Mononuclear cell (primary cell): Measurements from ENCODE around the gene BCAS3. TPM values are rescaled to one million over a fixed set of nuclear protein-coding genes. Genes with fewer than 3 reads are reported as not detected.

Experiments used
- H3K27me3 ChIP-seq: 2 replicates; pipeline ENCODE4 v1.6.0; 2011; ENCODE audit warnings: low read length, control low read depth; ENCODE audit not compliant: insufficient read depth
- H3K4me1 ChIP-seq: 2 replicates; pipeline ENCODE4 v1.5.1; 2011; ENCODE audit warnings: mild to moderate bottlenecking, low read length, control low read depth; ENCODE audit not compliant: insufficient read depth
- H3K4me3 ChIP-seq: 2 replicates; pipeline ENCODE4 v1.5.1; 2011; ENCODE audit warnings: mild to moderate bottlenecking, low read length, moderate library complexity
- H3K9me3 ChIP-seq: 2 replicates; pipeline ENCODE4 v1.5.1; 2011; ENCODE audit warnings: low read depth, mild to moderate bottlenecking, control low read depth, low read length
- total RNA-seq: library from RNA; depleted of rRNA; stranded (reverse); fragments of >200 nt; gene quantifications from one replicate; pipeline ENCODE4 v1.2.3, GENCODE V29; 2012

Gene BCAS3
- total RNA-seq, 1 donor = 23.9 TPM

DNA sequence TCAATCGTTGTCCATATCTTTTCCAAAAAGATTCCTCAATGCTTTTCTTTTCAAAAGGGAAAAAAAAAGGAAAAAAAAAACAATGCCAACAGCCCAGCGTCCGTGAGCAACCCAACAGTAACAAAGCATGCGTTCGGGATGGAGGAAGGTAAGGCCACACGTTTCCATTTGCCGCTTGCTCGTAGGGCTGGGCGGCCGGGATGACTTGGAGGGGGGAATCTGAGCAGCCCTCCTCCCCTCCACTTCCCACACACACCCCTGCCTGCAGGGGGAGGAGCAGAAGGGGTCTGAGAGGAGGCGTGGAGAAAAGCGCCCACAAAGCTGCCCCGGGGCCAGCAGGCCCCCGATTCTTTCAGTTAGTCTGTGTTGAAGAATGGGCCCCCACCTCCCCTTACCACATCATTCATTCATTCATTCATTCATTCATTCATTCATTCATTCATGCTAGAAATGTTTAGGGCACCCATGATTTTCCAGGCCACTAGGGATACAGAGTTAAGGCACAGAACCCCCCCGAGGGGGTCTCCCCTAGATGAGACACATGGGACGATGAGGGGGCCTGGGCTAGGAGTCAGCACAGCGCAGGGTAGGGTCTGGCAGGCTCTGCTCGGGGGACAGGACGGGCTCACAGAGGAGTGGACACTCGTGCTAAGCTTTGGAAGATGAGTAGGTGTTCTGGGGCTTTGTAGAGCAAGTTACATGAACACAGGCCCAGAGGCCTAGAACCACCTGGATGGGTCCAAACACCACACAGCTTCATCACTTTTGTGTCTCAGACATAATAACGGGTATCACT, 711.1 kb downstream of the BCAS3 start:
- Histone ChIP-seq H3K9me3 (no peaks in the 10 kb centered on the region), H3K4me1 (no peaks in the 10 kb centered on the region), H3K4me3 (no peak overlapping the region), H3K27me3 (no peaks in the 10 kb centered on the region)

DNA sequence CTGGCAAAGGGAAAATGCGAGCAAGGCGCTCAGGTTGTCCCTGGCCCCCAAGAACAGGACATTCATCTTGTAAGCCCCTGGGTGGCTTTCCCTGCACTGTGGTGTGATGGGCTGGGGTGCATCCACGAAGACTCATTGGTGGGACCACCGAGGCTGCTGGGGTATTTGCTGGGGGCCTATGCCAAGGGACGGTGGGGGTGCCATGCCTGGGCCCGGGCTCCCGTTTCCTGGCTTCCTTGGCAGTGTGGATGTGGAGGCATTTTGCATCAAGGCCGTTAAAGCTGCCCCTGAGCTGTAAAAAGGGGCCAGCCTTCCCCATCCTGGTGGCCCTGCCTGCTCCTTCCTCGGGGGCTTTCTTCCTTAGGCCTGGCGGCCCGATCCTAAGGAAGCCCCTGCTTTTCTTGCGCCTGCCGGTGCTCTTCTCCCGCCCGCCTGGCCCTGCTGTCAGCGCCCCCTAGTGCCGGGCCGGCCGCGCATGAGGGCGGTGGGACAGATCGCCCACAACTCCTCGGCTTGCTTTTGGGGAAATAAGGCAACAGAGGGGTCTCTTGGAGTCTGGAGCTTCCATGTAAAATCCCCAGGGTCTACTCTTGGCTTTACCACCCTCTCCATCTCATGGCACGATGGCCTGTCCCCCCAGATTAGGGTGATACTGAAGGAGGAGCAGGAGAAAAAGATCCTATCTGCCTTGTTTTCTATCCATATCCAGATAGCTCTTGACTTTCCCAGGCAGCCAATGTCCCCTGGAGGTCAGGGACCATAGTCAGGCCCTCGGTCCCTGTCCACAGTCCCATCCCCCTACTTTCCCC, 712.2 kb downstream of the BCAS3 start:
- Histone ChIP-seq H3K27me3 (peaks cover 1% of the 10 kb centered on the region), H3K4me3 (no peak overlapping the region), H3K4me1 (no peaks in the 10 kb centered on the region), H3K9me3 (no peaks in the 10 kb centered on the region)

DNA sequence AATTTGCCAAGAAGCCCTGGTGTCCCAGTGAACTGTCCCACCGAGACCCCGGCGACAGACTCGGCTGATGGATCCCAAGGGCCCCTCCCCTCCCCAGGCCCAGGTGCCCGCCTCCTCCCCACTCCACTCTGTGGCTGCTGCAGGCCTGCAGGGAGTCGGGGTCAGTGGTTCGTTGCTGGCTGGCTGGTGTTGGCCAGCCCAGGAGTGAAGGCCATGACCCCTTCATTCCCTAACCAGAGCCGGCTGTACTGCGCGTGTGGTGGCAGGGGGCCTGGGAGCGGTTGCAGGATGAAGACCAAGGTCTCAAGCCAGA, 712.8 kb downstream of the BCAS3 start:
- Histone ChIP-seq H3K4me3 (no peak overlapping the region), H3K4me1 (no peaks in the 10 kb centered on the region), H3K27me3 (peaks cover 7% of the 10 kb centered on the region), H3K9me3 (no peaks in the 10 kb centered on the region)

DNA sequence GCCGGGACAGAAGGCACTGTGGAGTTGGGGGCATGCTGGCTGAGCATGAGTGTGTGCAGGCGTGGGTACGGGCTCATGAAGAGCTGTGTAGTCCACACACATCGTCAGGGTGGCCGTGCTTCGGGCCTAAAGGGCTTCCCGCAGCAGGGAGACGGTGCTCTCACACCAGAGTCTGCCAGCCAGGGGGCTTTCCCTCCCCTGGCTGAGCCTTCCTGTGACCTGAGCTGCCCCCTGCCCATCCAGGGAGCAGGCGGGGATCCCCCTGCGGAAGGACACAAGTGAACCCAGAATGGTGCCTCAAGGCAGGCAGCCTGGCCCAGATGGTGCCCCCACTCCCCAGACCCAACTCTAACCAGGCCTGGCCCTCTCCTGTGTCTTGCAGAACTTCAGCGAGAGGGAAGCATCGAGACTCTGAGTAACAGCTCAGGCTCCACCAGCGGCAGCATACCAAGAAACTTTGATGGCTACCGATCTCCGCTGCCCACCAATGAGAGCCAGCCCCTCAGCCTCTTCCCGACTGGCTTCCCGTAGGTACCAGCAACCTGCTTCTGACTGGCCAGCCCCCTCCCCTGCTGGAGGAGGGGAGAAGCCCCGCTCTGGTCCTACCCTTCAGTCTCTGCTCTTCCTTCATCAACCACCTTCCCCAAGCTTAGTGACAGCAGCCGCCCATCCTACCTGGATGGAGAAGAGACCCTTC, 714.1 kb downstream of the BCAS3 start:
- no peak overlapping the region for H3K4me3 ChIP-seq
- peaks cover 14% of the 10 kb centered on the region for H3K27me3 ChIP-seq
- H3K9me3 ChIP-seq = no peaks in the 10 kb centered on the region
- H3K4me1 ChIP-seq = peaks cover 4% of the 10 kb centered on the region

DNA sequence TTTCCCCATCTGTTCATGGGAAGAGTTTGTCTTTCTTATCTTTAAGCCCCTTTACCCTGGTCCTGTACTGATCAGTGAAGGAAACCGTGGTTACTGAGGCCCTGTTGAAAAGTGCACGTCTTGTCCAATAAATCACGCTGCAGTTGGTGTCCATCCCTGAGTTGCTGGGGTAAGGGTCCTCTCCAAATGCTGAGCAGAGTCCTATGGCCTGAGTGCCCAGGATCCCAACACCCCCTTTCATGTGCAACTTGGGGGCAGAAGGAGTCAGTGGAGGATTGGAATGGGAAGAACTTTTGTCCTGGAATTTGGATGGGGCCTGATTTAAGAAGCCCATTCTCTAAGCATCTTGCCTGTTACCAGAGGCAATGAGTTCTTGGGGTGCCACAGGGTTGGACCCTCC, 715.0 kb downstream of the BCAS3 start:
- H3K4me1 ChIP-seq = peaks cover 8% of the 10 kb centered on the region
- H3K9me3 ChIP-seq = no peaks in the 10 kb centered on the region
- H3K27me3 ChIP-seq = peaks cover 19% of the 10 kb centered on the region
- H3K4me3 ChIP-seq = no peak overlapping the region

DNA sequence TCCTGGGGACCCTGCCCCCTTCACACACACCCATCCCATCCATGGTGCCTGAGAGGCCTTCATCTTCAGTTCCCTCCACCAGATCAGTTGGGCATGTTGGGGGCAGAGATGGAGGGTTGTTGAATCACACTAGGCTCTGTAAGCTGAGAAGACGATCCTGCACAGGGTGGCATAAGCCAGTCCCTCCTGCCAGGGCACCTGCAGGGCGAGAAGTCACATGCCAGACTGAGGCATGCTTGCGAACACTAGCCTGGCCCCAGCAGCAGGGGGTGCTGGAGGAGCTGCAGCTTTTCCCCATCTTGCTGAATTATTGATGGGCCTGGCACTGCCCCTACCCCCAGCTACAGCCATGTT, 715.9 kb downstream of the BCAS3 start:
- no peak overlapping the region for H3K4me3 ChIP-seq
- peaks cover 16% of the 10 kb centered on the region for H3K4me1 ChIP-seq
- no peaks in the 10 kb centered on the region for H3K9me3 ChIP-seq
- H3K27me3 ChIP-seq = peaks cover 27% of the 10 kb centered on the region

DNA sequence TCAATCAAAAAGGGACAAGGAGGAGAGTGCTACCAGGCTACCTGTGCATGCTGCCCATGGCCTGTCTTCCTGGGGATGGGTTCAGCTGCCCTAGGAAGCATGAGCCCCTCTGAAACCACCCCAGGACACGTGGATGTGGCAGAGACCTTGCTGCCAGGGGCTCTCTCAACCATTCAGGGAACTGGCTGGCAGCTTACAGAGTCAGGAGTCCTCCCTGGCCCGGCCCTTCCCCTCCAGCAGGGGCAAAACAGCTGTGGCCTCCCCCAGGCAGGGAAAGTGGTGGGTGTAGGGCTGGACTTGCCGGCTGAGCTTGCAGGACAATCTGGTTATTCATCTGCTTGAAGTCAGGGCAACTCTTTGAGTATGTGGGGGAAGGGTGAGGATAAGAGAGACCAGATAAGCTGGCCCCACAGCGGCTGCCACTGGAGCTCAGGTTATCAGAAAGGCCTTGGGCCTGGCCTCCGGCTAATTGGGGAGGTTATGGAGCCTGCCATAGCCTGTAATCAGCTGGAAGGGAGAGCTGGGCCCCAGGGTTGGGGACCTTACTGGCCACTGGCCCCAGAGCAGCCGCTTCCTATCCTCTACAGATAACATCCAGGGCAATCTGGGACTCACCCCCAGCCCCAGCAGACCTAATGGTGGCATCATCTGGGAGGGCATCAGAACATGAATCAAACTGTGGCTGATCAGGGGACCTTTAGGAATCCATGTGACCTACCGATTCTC, 716.4 kb downstream of the BCAS3 start:
- peaks cover 33% of the 10 kb centered on the region for H3K27me3 ChIP-seq
- H3K4me3 ChIP-seq = no peak overlapping the region
- H3K4me1 ChIP-seq = peaks cover 21% of the 10 kb centered on the region
- no peaks in the 10 kb centered on the region for H3K9me3 ChIP-seq

DNA sequence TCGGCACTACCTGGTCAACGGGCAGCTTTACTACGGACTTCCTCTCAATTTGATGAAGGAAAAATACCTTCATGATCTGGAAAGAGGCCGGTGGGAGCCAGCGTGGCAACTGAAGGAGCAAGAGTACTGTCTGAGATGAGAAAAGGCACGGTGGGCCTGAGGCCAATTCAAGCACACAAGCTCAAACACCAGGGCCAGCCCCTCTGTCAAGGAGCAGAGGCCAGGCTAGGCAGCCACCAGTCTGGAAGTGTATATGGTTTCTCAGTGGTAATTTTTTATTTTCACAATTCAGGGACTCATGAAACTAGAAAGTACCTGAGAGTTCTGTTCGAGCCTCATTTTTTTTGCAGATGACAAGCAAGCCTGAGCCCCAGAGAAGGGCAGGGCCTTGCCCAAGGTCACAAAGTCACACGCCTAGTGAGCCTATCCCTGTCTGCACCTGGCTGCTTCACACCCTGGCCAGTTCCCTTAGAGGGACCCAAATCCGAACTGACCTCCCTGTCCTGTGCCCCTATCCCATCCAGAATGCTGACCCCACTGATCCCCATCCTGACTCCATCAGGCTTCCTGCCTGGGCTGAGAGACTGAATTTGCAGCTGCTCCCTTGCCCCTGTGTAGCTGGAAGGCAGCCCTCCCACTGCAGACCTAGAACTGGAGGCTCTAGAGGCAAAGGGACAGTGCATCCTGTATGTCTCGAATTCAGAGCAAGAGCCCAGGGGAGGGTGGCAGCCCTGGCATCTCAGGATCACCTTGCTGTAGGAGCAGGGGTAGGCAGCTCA, 717.2 kb downstream of the BCAS3 start:
- H3K9me3 ChIP-seq = no peaks in the 10 kb centered on the region
- peaks cover 24% of the 10 kb centered on the region for H3K4me1 ChIP-seq
- no peak overlapping the region for H3K4me3 ChIP-seq
- peaks cover 35% of the 10 kb centered on the region for H3K27me3 ChIP-seq

DNA sequence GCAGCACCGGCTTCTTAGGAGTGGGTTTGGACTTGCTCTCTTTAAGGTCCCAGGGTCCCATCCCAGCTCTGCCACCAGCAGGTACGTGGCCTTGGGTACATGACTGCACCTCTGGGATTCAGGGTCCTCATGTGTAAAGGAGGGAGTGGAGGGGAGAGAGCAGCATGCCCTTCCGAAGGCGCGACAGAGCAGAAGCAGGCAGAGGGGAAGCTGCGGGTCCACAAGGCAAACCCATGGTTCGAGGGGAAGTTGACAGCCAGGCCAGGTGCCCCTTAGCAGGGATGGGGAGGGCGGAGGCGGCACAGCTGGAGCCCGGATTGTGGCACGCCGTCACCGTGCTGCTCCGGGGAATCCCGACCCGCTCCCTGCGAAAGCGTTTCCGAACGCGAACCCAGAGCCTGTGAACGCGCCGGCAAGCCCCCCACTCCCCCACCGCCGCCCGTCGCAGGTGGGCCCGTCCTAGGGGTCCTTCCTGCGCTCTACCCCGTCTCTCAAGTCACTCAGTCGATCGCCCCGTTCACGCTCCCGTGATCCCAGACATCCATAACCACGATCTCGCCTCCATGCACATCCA, 717.8 kb downstream of the BCAS3 start:
- H3K4me3 ChIP-seq = no peak overlapping the region
- H3K4me1 ChIP-seq = peaks cover 25% of the 10 kb centered on the region
- H3K9me3 ChIP-seq = no peaks in the 10 kb centered on the region
- H3K27me3 ChIP-seq = peaks cover 35% of the 10 kb centered on the region

DNA sequence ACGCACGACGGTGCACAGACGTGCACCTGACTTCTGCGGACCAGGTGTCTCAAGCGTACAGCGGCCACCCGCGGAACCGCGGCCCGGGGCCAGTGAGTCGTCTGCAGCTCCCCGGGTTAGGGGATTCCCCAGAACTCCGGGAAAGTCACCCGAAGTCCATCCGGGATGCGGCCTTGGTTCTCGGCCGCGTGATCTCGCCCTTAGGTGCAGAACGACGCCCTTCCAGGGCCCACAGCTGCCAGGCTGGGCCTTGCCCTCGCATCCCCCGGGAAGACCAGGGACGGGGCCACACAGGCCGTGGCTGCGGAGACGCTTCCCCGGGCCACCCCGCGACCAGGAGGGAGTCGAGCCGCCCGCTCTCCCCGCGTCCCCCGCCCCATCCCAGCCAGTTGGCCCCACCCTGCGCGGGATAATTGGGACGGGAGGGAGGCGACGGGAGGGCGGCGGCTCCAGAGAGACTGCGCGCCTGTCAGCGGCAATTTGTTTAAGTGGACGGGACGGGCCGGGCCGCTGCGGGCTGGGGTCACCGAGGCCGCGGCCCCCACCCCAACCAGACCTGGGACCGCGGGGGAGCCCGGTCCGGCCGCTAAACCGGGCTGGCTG, 718.4 kb downstream of the BCAS3 start:
- H3K9me3 ChIP-seq = no peaks in the 10 kb centered on the region
- H3K4me1 ChIP-seq = peaks cover 31% of the 10 kb centered on the region
- peaks cover 40% of the 10 kb centered on the region for H3K27me3 ChIP-seq
- H3K4me3 ChIP-seq = no peak overlapping the region

DNA sequence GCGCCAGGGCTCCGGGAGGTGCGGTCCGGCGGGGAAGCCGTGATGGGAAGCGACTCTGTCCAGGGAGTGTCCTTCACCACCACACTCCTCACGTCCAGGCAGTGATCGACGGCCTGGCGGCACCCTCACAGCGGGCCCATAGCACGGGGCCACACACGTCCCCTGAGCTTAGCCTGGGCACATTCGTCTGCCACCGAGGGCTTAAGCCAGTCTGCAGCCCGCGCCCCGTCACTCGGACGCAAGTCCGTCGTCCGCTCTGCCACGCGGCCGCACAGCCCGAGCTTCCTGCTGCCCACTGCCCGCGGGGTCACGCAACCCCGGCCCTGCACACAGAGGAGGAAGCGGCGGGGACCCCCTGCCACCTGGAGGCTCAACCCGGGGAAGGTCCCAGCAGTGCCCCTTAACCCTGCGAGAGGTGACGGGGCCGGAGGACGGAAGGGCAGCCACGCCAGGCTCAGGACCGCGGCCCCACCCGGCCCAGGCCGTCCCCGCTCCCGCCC, 719.0 kb downstream of the BCAS3 start:
- Histone ChIP-seq H3K27me3 (peaks cover 45% of the 10 kb centered on the region), H3K4me3 (no peak overlapping the region), H3K9me3 (no peaks in the 10 kb centered on the region), H3K4me1 (peaks cover 33% of the 10 kb centered on the region)

DNA sequence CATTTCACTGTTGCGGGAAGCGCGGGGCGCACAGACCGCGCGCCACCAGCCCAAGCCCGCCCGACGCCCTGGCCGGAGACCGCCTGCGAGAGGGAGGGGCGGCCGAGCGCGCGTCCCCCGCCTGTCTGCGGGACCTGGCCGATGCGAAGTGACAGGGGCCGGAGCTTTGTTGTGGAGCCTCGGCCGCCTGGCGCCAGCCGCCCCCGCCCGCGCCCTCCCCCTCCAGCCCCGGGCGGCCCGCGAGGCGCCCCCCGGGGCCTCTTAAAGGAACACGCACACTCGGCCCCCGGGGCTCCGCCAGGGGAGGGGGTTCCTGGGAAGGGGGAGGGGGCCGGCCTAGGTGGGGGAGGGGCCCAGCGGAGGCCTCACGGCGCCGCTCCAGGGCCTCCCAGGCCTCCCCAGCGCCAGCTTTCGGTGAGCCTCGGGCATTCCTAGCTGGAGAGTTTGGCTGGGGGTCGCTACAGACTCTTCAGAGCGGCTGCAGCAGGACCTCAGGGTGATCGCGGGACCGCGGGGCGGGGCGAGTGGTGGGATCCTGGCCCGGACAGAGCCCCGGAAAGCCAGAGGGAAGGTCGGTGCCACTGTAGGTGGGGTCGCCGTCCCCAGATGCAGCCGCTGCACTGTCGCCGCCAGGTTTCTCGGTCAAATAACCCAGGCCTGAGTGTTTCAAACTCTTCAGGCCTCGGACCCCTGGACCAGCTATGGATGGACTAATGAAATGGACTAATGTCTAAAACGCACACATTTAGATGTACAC, 719.6 kb downstream of the BCAS3 start:
- Histone ChIP-seq H3K4me3 (no peak overlapping the region), H3K4me1 (peaks cover 33% of the 10 kb centered on the region), H3K9me3 (no peaks in the 10 kb centered on the region), H3K27me3 (peaks cover 51% of the 10 kb centered on the region)

DNA sequence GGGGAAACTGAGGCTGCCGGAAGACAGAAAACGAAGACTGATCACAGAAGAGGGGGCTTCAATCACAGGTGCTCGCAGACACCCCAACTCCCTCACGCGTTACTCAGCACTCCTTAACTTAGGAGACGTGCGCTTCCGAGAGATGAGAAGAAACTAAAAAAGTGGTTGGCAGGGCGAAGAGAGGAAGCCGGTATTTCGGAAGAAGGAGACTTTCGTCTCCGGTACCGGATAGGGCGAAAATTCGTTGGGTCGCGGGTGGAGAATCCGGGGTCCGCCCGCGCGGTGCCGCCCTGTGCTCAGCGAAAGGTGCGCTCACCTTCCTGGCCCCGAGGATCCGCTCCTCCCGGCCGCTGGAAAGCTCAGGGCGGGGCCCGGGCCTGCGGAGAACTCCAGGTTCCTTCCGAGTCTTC, 721.1 kb downstream of the BCAS3 start:
- Histone ChIP-seq H3K4me1 (peaks cover 47% of the 10 kb centered on the region), H3K9me3 (no peaks in the 10 kb centered on the region), H3K27me3 (peaks cover 65% of the 10 kb centered on the region), H3K4me3 (no peak overlapping the region)
